Mesodermal cell (in vitro differentiated cells): ENCODE measurements around the gene PRKAG1.

Source experiments
- H3K27ac ChIP-seq: 2 replicates; pipeline ENCODE4 v1.7.0; 2013; ENCODE audit warnings: mild to moderate bottlenecking, low read depth, low read length, moderate library complexity; ENCODE audit not compliant: severe bottlenecking
- H3K36me3 ChIP-seq: 2 replicates; pipeline ENCODE4 v1.7.1; 2013; ENCODE audit warnings: mild to moderate bottlenecking, low read length, moderate library complexity; ENCODE audit not compliant: control insufficient read depth, insufficient read depth
- H3K4me1 ChIP-seq: one replicate; pipeline ENCODE4 v1.7.1; 2013; ENCODE audit warnings: mild to moderate bottlenecking, low read length; ENCODE audit not compliant: insufficient read depth, control insufficient read depth, poor library complexity, severe bottlenecking
- H3K4me3 ChIP-seq: 2 replicates; pipeline ENCODE4 v1.7.0; 2013; ENCODE audit warnings: low read length, control low read depth, mild to moderate bottlenecking; ENCODE audit not compliant: insufficient read depth, poor library complexity, severe bottlenecking; ENCODE audit errors: extremely low read depth
- H3K9me3 ChIP-seq: 2 replicates; pipeline ENCODE4 v1.7.1; 2013; ENCODE audit warnings: mild to moderate bottlenecking, low read length, moderate library complexity; ENCODE audit not compliant: control insufficient read depth
- WGBS, 2 experiments: methylation state at CpG; one replicate each; pipeline ENCODE4 v1.1.5; 2013; ENCODE audit warnings: missing lambda C conversion rate in 2 of 2; ENCODE audit not compliant: insufficient coverage in 2 of 2; 5-methylcytosine and 5-hydroxymethylcytosine counted together

The PRKAG1 gene

GRCh38 chr12:48957141-48958048, 61.2 kb downstream of the PRKAG1 start, which contains the start of gene ARF3:
Gene ARF3 (minus strand): TSS chr12:48957487. CDS start chr12:48941095, 16,392 bp downstream.
- H3K36me3 ChIP-seq: peaks cover 35% of the 10 kb centered on the region
- H3K27ac ChIP-seq: peak within 1 kb of the TSS; percentile 68
- WGBS, 2 experiments: 0 to 1% methylated on average over 20 to 48 of the region's 58 CpGs
- H3K9me3 ChIP-seq: no peaks in the 10 kb centered on the region
- H3K4me3 ChIP-seq: peak within 1 kb of the TSS; percentile 98
- H3K4me1 ChIP-seq: peaks cover 31% of the 10 kb centered on the region

DNA sequence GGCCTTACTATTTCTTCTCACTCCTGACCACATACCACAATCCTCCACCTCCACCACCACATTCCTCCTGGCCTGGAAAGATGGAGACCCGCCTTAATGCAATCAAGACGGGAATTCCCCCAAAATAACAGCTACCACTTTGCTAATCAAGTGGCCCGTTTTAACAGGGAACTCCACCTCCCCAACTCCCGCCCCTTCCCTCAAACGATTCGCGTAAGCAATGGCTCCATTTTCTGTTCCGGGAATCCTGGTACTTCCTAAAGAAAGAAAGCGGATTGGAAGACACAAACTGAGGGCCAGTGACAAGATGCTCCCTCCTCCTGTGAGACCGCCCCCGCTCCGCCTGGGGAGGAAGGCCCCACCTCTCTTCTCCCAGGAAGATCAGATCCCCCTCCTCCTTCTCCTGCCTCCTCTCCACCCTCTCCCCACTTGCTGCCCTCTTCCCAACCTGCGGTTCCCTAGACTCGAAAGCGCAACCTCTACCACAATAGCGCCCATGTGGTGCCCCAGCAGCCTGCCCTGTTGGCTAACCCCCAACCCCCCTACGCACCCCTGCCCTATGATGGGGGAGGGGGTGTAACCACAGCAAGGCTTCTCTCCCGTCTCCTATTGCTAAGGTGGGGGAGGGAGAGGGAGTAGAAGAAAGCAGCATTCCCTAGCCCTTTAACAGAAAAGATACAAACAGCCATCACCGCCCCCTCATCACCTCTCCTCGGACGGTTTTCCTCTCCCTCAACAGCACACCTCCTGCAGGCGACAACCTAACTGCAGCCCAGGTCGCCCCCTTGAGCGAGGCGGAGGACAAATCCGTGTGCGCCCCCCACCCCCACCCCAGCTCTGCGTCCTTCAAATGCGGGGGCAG, 62.1 kb downstream of the PRKAG1 start:
- peaks cover 27% of the 10 kb centered on the region for H3K4me1 ChIP-seq
- H3K36me3 ChIP-seq: peaks cover 42% of the 10 kb centered on the region
- peak overlapping the region; percentile 98 for H3K4me3 ChIP-seq
- H3K27ac ChIP-seq: peak overlapping the region; percentile 68
- WGBS, 2 experiments: 0% methylated on average over 8 to 19 of the region's 29 CpGs
- H3K9me3 ChIP-seq: no peaks in the 10 kb centered on the region

DNA sequence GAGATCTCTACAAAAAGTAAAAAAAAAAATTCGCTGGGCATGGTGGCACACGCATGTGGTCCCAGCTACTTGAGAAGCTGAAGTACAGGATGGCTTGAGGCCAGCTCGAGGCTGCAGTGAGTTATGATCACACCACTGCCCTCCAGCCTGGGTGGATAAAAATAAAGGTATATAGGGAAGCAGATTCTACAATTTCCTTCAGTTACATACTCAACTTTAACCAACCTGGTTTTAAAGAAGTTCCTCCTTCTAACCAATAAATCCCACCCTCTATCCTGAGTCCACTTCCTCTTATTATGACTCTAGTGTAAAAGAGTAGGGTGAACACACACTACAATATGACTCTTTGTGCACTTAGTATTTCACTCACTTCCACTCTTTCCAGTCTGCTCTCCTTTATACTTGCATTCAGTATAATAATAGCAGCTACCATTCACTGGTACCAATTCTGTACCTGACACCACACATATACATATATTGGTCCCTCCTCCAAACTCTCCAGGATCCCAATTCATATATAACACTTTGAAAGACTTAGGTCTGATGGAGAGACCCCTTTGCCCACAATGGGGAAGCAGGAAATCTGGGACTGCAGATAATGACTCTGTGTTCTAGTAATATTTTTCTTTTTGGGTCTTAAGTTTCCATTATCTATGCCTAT, 63.6 kb downstream of the PRKAG1 start:
- WGBS, 2 experiments: 100% methylated on average over 1 to 2 of the region's 3 CpGs
- no peak overlapping the region for H3K27ac ChIP-seq
- H3K4me3 ChIP-seq: peak overlapping the region; percentile 98
- H3K36me3 ChIP-seq: peaks cover 56% of the 10 kb centered on the region
- H3K9me3 ChIP-seq: no peaks in the 10 kb centered on the region
- peaks cover 22% of the 10 kb centered on the region for H3K4me1 ChIP-seq

DNA sequence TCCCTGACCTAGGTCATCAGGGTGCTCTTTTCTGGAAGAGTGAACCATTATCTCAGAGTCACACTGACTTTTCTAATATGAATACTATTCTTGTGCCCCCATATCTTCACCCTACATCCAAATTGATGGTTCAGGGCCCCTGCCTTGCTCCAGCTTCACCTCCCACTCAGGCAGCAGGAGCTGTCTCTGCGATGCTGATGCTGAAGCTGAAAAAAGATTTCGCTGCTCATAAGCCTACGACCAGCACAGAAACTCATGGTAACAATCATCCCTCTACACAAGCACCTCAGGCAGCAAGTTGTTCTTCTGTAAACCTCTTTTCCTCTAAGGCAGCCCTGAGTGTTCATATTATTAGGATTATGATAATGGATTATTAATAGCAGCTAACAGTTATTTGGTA, 64.5 kb downstream of the PRKAG1 start:
- 100% methylated on average over 2 of the region's 3 CpGs; no CpG with 5 or more reads in 1 of the 2 experiments for WGBS, 2 experiments
- Histone ChIP-seq H3K4me1 (peaks cover 22% of the 10 kb centered on the region), H3K4me3 (no peak overlapping the region), H3K36me3 (peaks cover 63% of the 10 kb centered on the region), H3K9me3 (no peaks in the 10 kb centered on the region), H3K27ac (no peak overlapping the region)

DNA sequence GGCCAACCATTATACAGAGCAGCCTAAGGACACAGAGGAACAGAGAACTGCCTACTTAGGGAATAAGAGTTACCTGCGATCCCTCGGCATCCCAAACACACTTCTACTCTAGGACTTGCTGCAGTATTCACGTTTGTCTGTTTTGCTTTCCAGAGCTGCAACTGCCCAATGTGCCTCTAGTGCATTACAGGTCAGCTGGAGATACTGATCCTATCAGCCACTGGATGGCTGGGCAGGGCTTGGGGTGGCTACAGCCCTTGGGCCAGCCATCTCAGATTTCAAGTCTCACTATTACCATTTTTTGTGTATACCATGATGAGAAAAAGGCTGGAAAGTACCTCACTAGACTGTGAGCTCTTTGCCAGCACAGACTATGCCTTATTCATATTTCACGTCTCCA, 65.9 kb downstream of the PRKAG1 start:
- Histone ChIP-seq H3K36me3 (peaks cover 69% of the 10 kb centered on the region), H3K9me3 (no peaks in the 10 kb centered on the region), H3K4me3 (no peak overlapping the region), H3K27ac (no peak overlapping the region), H3K4me1 (peaks cover 22% of the 10 kb centered on the region)
- WGBS, 2 experiments: 98 to 100% methylated on average over 3 of the region's 4 CpGs
